Measurements from ENCODE around the gene TRABD.
"Not testable (repeated sequence)": the region's sequence is repeated elsewhere in the genome, so short reads cannot be mapped to it uniquely, and the experiment has no call there.

DNA sequence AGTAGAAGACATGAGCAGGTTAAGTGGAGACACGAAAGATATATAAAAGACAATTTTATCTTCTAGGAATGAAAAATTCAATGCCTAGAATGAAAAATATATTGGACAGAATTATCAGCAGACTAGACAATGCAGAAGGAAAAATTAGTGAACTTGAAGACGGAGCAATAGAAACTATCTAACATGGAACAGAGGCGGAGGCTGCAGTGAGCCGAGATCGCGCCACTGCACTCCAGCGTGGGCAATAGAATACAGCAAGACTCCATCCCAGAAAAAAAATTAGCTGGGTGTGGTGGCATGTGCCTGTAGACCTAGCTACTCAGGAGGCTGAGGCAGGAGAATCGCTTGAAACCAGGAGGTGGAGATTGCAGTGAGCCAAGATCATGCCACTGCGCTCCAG lies 48.4 kb upstream of the TRABD start:
- TF ChIP-seq CTCF, POLR2A (IDR thresholded peaks at IDR 0.05): not testable (repeated sequence)

Data from breast epithelium (tissue), 3 donors.